DND-41 (cell line): ENCODE results near the gene LAMB1.

Experiments used
- CTCF ChIP-seq: IDR thresholded peaks from 2 replicates; pipeline ENCODE4 v1.5.1; 2012; ENCODE audit warnings: borderline replicate concordance, low read length, moderate library complexity, mild to moderate bottlenecking; ENCODE audit not compliant: poor library complexity, severe bottlenecking; ENCODE audit errors: extremely low read depth
- EZH2 ChIP-seq: IDR thresholded peaks from 3 replicates; pipeline ENCODE4 v1.6.1; 2012; ENCODE audit warnings: borderline replicate concordance, low read depth, mild to moderate bottlenecking, moderate library complexity, low read length, inconsistent platforms; ENCODE audit not compliant: severe bottlenecking

GRCh38 chr7:107898997-107899594 lies 103.9 kb downstream of the LAMB1 start:
- no peak for TF ChIP-seq CTCF
- TF ChIP-seq EZH2, result no peak
